Activated T-cell treated with anti-CD3 and anti-CD28 coated beads, Interleukin-2, amount 50 U/mL, for 24 hours (primary cell): ENCODE results near the gene VSIG1.

Experiments used
- DNase-seq: peaks from one replicate; pipeline ENCODE4 v3.0.0-alpha.2; 2020
- H3K27ac Mint-ChIP-seq: 2 replicates; pipeline ENCODE4 v1.8.0; 2020; ENCODE audit warnings: mild to moderate bottlenecking, mixed read lengths
- H3K27me3 Mint-ChIP-seq: 2 replicates; pipeline ENCODE4 v1.8.0; 2020; ENCODE audit warnings: mixed read lengths
- H3K36me3 Mint-ChIP-seq: 2 replicates; pipeline ENCODE4 v1.8.0; 2020; ENCODE audit warnings: low read depth, mixed read lengths
- H3K4me1 Mint-ChIP-seq: 2 replicates; pipeline ENCODE4 v1.8.0; 2020; ENCODE audit warnings: low read depth, mixed read lengths
- H3K4me3 Mint-ChIP-seq: 2 replicates; pipeline ENCODE4 v1.8.0; 2020; ENCODE audit warnings: mild to moderate bottlenecking, moderate library complexity, mixed read lengths
- H3K9me3 Mint-ChIP-seq: 2 replicates; pipeline ENCODE4 v1.8.0; 2020; ENCODE audit warnings: mixed read lengths

Gene VSIG1

DNA sequence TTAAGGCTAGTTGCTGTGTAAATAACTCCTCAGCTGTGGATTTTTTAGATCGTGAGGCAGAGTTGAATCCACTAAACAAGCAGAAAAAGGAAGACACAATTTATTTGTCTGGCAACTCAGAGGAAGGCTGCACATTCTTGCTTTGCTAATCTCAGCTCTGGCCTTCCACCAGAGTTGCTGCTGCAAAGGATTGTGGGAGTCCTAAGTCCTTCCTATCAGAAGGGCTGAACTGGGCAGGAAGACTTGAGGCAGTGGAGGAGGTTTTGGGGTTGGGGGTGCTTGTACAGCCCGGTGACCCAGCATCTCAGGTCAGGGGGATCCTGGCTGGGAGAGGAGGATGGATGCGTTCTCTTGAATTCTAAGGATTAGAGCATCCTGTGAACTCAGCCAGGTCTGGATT lies 11.0 kb upstream of the VSIG1 start:
- H3K27me3 Mint-ChIP-seq: peaks cover 41% of the 10 kb centered on the region
- no peaks in the 10 kb centered on the region for H3K9me3 Mint-ChIP-seq
- no peak overlapping the region for H3K27ac Mint-ChIP-seq
- no peak overlapping the region for H3K4me3 Mint-ChIP-seq
- DNase-seq: no peak
- peaks cover 61% of the 10 kb centered on the region for H3K4me1 Mint-ChIP-seq
- no peaks in the 10 kb centered on the region for H3K36me3 Mint-ChIP-seq

DNA sequence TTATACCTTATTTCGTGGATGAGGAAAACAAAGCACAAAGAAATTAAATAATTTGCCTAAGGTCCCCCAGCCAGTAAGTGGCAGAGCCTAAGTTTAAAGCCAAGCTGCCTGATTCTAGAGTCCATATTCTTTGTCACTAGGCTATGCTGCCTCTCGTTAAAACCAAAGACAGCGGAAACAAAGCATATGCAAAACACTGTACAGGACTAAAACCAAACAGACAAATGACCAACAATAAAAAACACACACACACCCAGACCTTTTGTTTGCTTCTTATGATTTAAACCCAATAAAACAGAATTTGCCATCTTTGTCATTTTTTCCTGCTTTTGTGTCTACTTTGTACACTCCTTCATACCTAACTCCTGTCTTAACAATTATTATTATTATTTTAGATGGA lies 10.1 kb upstream of the VSIG1 start:
- Mint-ChIP-seq H3K4me3 (no peak overlapping the region), H3K36me3 (no peaks in the 10 kb centered on the region), H3K4me1 (peaks cover 58% of the 10 kb centered on the region), H3K9me3 (no peaks in the 10 kb centered on the region), H3K27ac (no peak overlapping the region), H3K27me3 (peaks cover 41% of the 10 kb centered on the region)
- no peak for DNase-seq

DNA sequence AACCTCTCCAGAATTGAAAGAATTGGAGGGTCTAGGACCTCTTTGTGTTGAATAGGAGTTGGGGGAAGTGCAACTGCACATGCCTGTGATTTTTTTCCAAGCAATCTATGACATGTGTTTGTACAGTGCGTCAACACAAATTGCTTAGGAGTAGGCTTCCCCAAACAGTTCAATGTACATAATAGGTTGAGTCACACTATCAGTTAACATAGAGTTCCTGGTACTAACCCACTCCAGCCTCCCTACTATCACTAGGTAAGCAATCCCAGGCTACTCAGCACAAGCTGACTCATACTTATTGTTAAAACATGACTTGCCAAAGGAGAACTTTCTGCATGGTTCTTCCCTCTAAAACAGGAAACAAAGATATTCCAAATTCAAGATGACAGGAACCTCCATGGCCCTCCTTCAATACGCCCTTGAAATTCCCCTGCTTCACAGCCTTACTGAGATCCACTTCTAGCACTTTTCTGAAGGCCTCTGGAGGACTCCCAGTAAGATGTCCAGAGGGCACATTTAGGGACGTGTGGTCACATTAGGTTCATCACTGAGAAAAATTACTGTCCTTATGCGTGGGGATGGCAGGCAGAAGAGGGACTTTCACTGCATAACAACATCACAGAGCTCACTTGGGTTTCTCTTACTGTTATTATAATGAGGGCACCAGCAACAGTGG lies 8.4 kb upstream of the VSIG1 start:
- DNase-seq: no peak
- H3K4me3 Mint-ChIP-seq: no peak overlapping the region
- H3K9me3 Mint-ChIP-seq: no peaks in the 10 kb centered on the region
- no peak overlapping the region for H3K27ac Mint-ChIP-seq
- no peaks in the 10 kb centered on the region for H3K36me3 Mint-ChIP-seq
- H3K4me1 Mint-ChIP-seq: peaks cover 46% of the 10 kb centered on the region
- peaks cover 36% of the 10 kb centered on the region for H3K27me3 Mint-ChIP-seq

DNA sequence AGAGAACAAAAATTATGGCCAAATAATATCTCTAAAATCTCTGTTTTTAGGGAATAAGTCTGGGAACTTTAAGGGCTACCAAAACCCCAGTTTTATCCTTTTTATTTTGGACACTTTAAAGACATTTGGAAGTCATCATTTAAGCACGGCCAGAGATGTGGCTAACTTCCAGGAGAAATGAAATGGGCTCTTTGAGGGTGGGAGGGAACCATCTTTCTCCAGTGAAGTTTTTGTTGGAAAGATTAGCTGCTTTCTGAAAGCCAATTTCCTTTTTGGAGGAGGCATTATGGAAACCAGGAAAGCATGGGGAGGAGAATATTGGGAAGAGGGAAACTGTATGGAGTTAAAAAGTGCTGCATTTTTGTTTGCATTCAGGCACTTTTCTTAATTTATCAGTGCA lies 4.8 kb downstream of the VSIG1 start:
- H3K4me1 Mint-ChIP-seq: peaks cover 14% of the 10 kb centered on the region
- no peaks in the 10 kb centered on the region for H3K36me3 Mint-ChIP-seq
- H3K9me3 Mint-ChIP-seq: no peaks in the 10 kb centered on the region
- H3K27me3 Mint-ChIP-seq: peaks cover 43% of the 10 kb centered on the region
- no peak overlapping the region for H3K27ac Mint-ChIP-seq
- DNase-seq: no peak
- no peak overlapping the region for H3K4me3 Mint-ChIP-seq

DNA sequence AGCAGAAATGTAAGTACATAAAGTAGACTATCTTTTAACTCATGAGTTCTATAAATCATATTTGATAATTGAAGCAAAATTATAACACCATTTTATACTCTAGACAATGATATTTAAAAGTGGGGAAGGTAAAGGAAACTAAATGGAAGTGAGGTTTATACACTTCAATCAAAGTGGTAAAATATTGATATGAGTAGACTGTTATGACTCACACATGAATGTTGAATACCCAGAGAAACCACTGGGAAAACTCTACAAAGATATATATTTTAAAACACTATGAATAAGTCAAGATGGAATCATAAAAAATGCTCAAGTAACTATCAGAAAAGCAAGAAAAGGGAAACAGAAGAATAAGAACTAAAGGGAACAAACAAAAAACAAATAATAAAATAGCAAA lies 8.4 kb downstream of the VSIG1 start:
- H3K4me1 Mint-ChIP-seq: peaks cover 11% of the 10 kb centered on the region
- H3K27ac Mint-ChIP-seq: no peak overlapping the region
- no peaks in the 10 kb centered on the region for H3K9me3 Mint-ChIP-seq
- no peak overlapping the region for H3K4me3 Mint-ChIP-seq
- DNase-seq: no peak
- H3K36me3 Mint-ChIP-seq: no peaks in the 10 kb centered on the region
- H3K27me3 Mint-ChIP-seq: peaks cover 53% of the 10 kb centered on the region

DNA sequence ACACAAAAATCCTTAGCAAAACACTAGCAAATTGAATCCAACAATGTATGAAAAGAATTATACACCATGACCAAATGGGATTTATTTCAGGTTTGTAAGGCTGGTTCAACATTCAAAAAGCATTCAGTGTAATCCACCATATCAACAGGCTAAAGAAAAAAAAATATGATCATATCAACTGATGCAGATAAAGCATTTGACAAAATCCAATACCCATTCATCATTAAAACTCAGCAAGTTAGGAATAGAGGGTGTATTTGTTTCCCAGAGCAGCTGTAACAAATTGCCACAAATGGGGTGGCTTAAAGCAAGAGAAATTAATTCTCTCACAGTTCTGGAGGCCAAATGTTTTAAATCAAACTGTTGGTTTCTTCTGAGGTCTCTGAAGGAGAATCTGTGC lies 10.7 kb downstream of the VSIG1 start:
- no peak for DNase-seq
- H3K9me3 Mint-ChIP-seq: no peaks in the 10 kb centered on the region

DNA sequence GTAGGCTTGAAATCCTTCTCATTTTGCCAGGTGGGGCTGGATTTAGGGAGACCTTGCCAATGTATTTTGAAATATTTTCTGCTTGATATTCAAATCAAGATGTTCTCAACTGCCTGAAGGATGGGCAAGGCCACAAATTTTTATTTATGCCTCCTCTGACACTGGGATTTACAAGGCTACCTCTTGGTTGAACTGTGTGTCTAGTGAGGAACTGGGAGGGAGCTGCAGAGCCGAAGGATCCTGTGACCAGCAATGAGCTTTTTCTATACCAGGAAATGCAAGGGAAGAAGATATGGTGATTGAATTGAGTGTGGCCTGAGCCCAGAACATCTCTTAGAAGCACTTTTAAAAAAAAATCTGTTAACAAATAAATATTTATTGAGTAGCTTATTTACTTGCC lies 14.9 kb downstream of the VSIG1 start:
- peaks cover 4% of the 10 kb centered on the region for H3K4me1 Mint-ChIP-seq
- no peak for DNase-seq
- no peaks in the 10 kb centered on the region for H3K9me3 Mint-ChIP-seq
- H3K36me3 Mint-ChIP-seq: peaks cover 9% of the 10 kb centered on the region
- peaks cover 33% of the 10 kb centered on the region for H3K27me3 Mint-ChIP-seq
- H3K27ac Mint-ChIP-seq: no peak overlapping the region
- H3K4me3 Mint-ChIP-seq: no peak overlapping the region

More for the DNA sequence above, 10.7 kb downstream of the VSIG1 start:
- H3K36me3 Mint-ChIP-seq: peaks cover 6% of the 10 kb centered on the region
- no peak overlapping the region for H3K4me3 Mint-ChIP-seq
- peaks cover 11% of the 10 kb centered on the region for H3K4me1 Mint-ChIP-seq
- H3K27ac Mint-ChIP-seq: no peak overlapping the region
- peaks cover 42% of the 10 kb centered on the region for H3K27me3 Mint-ChIP-seq

DNA sequence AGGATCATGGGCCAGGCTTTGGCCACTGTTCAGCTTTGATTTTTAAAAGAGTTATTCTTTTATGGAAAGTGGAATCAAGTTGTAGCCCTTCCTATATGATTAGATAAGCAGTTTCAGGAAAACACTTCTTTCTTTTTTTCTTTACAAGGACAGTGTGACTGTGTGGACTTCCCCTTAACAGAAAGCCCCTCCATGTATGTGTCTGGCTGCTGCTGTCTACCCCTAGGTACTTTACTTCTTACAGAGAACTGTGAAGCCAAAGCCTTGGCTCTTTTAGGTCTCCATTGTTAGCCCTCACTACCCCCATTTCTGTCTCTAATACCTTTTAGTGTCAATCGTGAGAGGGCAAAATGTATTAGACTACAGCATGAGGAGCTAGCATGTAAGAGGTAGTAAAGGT lies 19.1 kb downstream of the VSIG1 start:
- H3K4me1 Mint-ChIP-seq: peaks cover 7% of the 10 kb centered on the region
- no peaks in the 10 kb centered on the region for H3K9me3 Mint-ChIP-seq
- no peak overlapping the region for H3K27ac Mint-ChIP-seq
- H3K36me3 Mint-ChIP-seq: peaks cover 7% of the 10 kb centered on the region
- no peak for DNase-seq
- no peak overlapping the region for H3K4me3 Mint-ChIP-seq
- H3K27me3 Mint-ChIP-seq: peaks cover 33% of the 10 kb centered on the region

DNA sequence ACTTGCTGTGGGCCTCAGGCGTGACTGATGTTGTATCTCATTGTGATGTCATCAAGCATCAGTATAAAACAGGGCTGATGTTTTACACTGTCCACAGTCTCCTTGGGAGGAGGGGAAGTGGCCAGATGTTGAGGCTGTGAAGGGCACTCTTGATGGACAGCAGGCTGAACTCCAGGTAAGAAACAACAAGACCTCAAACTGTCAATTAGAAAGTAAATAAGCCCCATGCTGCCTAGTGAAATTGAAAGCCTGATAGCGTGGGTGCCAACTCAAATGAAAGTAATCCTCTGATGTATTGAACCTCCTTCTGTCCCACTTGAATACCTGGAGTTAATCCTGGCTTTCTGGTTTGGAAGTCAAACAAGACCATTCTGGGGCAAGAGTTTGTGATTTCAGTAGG lies 19.7 kb downstream of the VSIG1 start:
- Mint-ChIP-seq H3K4me1 (peaks cover 7% of the 10 kb centered on the region), H3K27ac (no peak overlapping the region), H3K4me3 (no peak overlapping the region), H3K27me3 (peaks cover 35% of the 10 kb centered on the region), H3K9me3 (no peaks in the 10 kb centered on the region), H3K36me3 (peaks cover 5% of the 10 kb centered on the region)
- DNase-seq: no peak

DNA sequence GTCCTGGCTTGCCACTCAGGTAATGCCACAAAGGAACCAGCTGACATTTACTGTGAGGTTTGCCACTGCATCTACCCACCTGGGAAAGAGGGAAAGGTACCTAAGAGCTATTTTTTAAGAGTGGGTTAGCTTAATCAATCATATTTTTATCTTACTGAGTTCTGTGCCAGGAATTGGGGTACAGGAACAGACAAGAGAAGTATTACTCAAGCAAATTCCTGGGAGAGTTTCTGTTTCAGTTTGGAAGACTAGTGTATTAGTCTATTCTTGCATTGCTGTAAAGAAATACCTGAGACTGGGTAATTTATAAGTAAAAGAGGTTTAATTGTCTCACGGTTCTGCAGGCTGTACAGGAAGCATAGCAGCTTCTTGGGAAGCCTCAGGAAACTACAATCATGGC lies 23.3 kb downstream of the VSIG1 start:
- no peak overlapping the region for H3K27ac Mint-ChIP-seq

DNA sequence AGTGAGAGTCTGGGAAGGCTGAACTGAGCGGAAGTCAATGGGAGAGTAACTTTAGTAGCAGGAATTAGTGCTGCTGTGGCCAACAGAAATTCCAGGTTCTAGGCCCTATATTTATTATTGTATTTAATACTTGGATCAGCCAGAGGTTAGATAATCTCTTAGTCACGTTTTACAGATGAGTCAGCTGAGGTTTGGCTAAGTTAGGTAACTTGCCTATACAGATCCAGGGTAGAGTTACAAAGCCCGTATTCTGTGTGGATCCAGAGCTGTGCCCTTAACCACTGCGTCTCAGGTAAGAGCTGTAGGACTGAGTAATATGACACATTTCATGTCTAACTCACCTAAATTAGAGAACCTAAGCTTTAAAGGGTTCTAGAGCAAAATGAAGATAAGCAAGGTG lies 26.0 kb downstream of the VSIG1 start:
- H3K4me1 Mint-ChIP-seq: peaks cover 8% of the 10 kb centered on the region
- H3K27me3 Mint-ChIP-seq: peaks cover 25% of the 10 kb centered on the region
- H3K9me3 Mint-ChIP-seq: no peaks in the 10 kb centered on the region
- H3K4me3 Mint-ChIP-seq: no peak overlapping the region
- no peaks in the 10 kb centered on the region for H3K36me3 Mint-ChIP-seq
- no peak for DNase-seq
- H3K27ac Mint-ChIP-seq: no peak overlapping the region

More for the DNA sequence above, 23.3 kb downstream of the VSIG1 start:
- Mint-ChIP-seq H3K4me1 (peaks cover 13% of the 10 kb centered on the region), H3K4me3 (no peak overlapping the region), H3K9me3 (no peaks in the 10 kb centered on the region), H3K27me3 (peaks cover 30% of the 10 kb centered on the region), H3K36me3 (peaks cover 2% of the 10 kb centered on the region)
- no peak for DNase-seq

DNA sequence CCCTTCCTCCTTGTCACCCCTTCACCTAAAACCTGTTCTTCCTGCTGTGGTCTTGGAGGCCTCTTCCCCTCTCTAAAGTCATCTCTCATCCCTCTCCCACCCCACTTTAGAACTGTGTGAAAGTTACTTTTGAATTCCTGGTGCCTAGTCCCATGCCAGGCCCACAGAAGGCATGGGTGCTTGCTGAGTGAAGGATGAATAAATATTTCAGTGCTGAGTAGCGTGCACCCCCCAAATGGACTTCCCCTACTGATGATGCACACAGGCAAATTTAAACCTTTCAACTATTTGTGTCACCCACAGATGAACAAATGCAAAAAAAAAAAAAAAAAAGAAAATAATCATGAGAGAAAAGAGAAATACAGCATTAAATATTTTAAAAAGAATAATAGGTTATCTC lies 26.7 kb downstream of the VSIG1 start:
- Mint-ChIP-seq H3K4me3 (no peak overlapping the region), H3K36me3 (no peaks in the 10 kb centered on the region), H3K27ac (no peak overlapping the region), H3K27me3 (peaks cover 25% of the 10 kb centered on the region), H3K4me1 (peaks cover 8% of the 10 kb centered on the region), H3K9me3 (no peaks in the 10 kb centered on the region)
- no peak for DNase-seq

DNA sequence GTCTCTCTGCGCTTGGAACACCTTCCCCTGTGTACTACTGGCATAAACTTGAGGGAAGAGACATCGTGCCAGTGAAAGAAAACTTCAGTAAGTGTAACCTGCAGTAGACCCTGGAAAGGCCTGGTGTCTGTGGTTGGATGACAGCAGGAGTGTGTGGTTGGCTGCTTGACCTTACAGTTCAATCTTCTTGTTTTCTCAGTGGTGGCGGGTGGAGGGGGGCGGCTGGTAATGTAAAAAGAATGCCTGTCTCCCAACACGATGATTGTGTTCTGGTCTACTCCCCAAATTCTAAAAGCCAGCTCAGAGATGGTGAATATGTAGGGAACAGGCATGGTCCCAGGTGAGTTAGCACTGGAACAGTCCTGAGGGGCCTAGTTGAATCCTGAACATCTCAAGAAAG lies 27.9 kb downstream of the VSIG1 start:
- DNase-seq: no peak
- peaks cover 8% of the 10 kb centered on the region for H3K4me1 Mint-ChIP-seq
- H3K36me3 Mint-ChIP-seq: no peaks in the 10 kb centered on the region
- peaks cover 18% of the 10 kb centered on the region for H3K27me3 Mint-ChIP-seq
- H3K4me3 Mint-ChIP-seq: no peak overlapping the region
- no peaks in the 10 kb centered on the region for H3K9me3 Mint-ChIP-seq
- no peak overlapping the region for H3K27ac Mint-ChIP-seq

DNA sequence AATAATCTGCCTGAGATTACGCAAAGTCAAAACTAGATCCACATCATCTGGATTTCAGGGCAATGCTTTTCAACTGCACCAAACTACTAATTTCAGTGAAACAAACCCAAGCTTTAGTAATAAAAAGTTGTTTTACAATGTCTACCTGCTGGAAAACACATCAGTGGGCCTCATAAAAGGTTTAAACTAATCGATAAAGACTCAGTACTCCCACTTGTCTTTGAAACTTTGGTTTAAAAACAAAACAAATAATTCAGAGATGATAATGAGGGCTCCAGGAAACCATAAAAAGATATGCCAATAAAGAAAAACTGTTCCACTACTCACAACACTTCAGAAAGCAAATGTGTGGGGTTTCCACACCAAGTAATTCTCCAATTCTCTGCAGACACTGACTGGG lies 36.2 kb downstream of the VSIG1 start:
- Mint-ChIP-seq H3K9me3 (no peaks in the 10 kb centered on the region), H3K27me3 (peaks cover 9% of the 10 kb centered on the region), H3K36me3 (peaks cover 11% of the 10 kb centered on the region), H3K4me1 (no peaks in the 10 kb centered on the region), H3K27ac (no peak overlapping the region), H3K4me3 (no peak overlapping the region)
- DNase-seq: no peak

DNA sequence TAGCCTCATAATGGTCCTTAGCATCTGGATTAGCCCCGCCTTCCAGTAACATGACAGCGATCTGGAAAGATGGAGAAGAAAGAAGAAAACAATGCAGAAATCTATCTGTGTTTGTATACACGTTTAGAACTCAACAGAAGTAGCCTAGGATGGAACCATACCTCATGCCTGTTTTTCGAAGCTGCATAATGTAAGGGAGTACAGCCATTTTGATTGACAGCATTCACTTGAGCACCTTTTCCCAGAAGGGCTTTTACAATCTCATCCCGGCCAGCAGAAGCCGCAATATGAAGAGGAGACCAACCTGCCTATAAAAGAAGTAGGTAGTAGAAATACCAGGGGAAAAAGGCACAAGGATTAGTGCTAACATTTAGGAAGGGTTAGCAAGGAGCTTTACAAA lies 42.9 kb downstream of the VSIG1 start:
- no peak for DNase-seq
- Mint-ChIP-seq H3K27ac (no peak overlapping the region), H3K9me3 (no peaks in the 10 kb centered on the region), H3K36me3 (peaks cover 27% of the 10 kb centered on the region), H3K4me1 (peaks cover 12% of the 10 kb centered on the region), H3K4me3 (no peak overlapping the region), H3K27me3 (peaks cover 3% of the 10 kb centered on the region)

DNA sequence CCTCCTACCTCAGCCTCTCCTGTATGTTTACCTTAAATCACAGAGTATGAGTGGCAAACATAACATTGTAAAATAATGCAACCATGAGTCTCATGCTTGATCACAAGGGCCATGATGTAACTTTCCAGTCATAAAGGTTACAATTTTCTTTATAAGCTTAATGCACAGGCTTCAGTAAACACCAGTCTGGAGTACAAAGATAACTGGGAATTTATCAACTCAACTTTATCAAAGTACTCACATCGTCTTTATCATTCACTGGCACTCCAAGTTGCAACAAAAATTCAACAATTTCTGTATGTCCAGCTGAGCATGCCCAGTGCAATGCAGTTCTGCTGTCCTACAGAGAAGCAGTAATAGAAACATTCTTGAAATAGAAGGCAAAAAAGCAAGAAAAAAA lies 43.6 kb downstream of the VSIG1 start:
- H3K4me3 Mint-ChIP-seq: no peak overlapping the region
- peaks cover 27% of the 10 kb centered on the region for H3K36me3 Mint-ChIP-seq
- no peak for DNase-seq
- H3K4me1 Mint-ChIP-seq: peaks cover 15% of the 10 kb centered on the region
- peaks cover 3% of the 10 kb centered on the region for H3K27me3 Mint-ChIP-seq
- H3K27ac Mint-ChIP-seq: no peak overlapping the region
- no peaks in the 10 kb centered on the region for H3K9me3 Mint-ChIP-seq
